Omental fat pad (tissue), 4 donors: ENCODE measurements around the gene TNFAIP8. TPM values are rescaled to one million over a fixed set of nuclear protein-coding genes. Genes with fewer than 3 reads are reported as not detected.

Source experiments
- ATAC-seq: fragments of 150-250 bp; one replicate; pipeline ENCODE4 v1.9.1; 2016; ENCODE audit warnings: mild to moderate bottlenecking, moderate library complexity; ENCODE audit not compliant: low FRiP score
- DNase-seq: peaks from one replicate; pipeline ENCODE4 v3.0.0-alpha.2; 2019; ENCODE audit warnings: low spot score
- CTCF ChIP-seq, 3 donors: fragments of 450-650 bp; IDR thresholded peaks; one replicate each; pipeline ENCODE4 v1.5.1; 2016 to 2017; ENCODE audit warnings: antibody characterized with exemption in 3 of 3, mild to moderate bottlenecking in 3 of 3, moderate library complexity in 2 of 3
- total RNA-seq, 4 donors: library from RNA; depleted of rRNA; stranded (reverse); fragments of >200 nt; gene quantifications; one replicate each; pipeline ENCODE4 v1.1.0, GENCODE V29; 2016

TNFAIP8 gene
- total RNA-seq, 4 donors from 2014 or later: 24.4 to 106 (median 75.0) TPM

GRCh38 chr5:119319890-119320289 is 35.9 kb upstream of the TNFAIP8 start:
- DNase-seq (no peak), ATAC-seq (no peak)
- no peak for TF ChIP-seq CTCF (IDR thresholded peaks at IDR 0.05)

DNA sequence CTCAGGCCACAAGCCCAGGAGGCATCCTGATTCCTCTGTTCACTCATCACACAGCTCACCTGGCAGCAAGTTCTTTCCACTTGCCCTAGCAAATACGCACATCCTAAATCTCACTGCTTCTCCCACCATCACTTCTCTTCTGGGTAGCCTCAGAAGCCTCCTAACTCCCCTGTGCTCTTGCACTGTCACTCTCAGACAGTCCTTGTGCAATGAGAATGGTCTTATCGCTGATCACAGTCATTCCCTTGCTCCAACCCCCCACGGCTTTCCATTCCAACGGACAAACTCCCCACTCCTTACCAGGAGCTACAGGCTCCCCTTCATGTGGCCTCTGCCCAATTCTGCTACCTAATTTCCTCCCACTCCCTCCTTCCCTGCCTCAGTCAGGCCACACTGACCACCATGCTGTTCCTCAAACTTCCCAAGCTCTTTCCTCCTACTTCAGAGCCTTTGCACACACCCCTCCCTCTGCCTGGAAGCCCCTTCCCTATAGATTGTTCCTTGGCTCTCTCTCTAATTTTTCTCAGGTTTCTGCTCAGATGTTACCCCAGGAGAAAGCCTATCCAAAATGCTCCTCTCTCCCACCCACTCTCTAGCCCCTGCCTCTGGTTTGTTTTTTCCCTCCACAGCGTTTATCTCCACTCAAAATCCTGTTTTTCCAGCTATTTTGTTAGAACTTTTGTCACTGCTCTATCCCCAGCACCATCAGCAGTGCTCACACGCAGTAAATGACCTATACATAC is 34.1 kb upstream of the TNFAIP8 start:
- ATAC-seq: no peak
- no peak for DNase-seq
- TF ChIP-seq CTCF (IDR thresholded peaks at IDR 0.05): no peak

- no peak for TF ChIP-seq CTCF (IDR thresholded peaks at IDR 0.05)
- DNase-seq (no peak), ATAC-seq (no peak)
Observed at GRCh38 chr5:119322312-119322947, 33.4 kb upstream of the TNFAIP8 start.

GRCh38 chr5:119322948-119323537 is 32.8 kb upstream of the TNFAIP8 start:
- ATAC-seq (no peak), DNase-seq (no peak)
- TF ChIP-seq CTCF (IDR thresholded peaks at IDR 0.05): no peak

DNA sequence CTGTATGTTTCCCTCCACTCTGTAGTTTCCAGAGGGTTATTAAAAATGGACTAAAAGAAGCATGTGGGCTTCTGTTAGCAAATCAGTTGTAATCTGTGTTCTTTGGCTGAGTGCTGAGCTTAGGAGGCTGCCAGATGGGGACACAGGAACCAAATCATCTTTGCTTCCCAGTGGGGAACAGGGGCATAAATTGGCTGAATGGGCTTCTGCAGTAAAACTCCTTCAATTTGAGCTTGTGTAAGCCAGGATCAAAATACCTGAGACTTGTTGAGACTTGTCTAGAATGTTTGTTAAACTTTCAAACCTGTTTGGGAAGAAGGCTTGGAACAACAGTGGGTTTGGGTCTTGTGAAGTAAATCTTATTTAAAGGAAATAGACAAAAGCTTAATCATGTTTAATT is 32.2 kb upstream of the TNFAIP8 start:
- ATAC-seq: no peak
- no peak for TF ChIP-seq CTCF (IDR thresholded peaks at IDR 0.05)

DNA sequence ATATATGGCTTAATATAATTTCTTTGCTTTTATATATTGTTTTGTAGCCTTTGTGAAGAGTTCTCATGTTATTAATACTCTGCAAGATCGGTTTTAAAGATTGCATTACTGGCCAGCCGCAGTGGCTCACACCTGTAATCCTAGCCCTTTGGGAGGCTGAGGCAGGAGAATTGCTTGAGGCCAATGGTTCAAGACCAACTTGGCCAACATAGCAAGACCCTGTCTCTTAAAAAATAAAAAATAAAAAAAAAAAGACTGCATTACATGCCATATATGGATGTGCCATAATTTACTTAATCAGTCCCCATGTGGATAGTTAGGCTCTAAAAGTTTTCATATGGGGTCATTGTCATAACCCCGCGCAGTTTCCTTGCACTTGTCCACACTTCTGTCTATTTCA is 31.0 kb upstream of the TNFAIP8 start:
- DNase-seq: no peak
- ATAC-seq: no peak
- TF ChIP-seq CTCF (IDR thresholded peaks at IDR 0.05): no peak

More for the DNA sequence above, 32.2 kb upstream of the TNFAIP8 start:
- no peak for DNase-seq
